ENCODE data around the gene SLC5A9. TPM values are rescaled to one million over a fixed set of nuclear protein-coding genes. Genes with fewer than 3 reads are reported as not detected.
A peak's percentile ranks its signal among the peaks of the same experiment; 100 is the strongest.

Gene SLC5A9
- total and polyA plus RNA-seq, 2 of the 13 experiments (the other 11 are each of a cell fraction or from before 2014, with no cell fraction given): 42.0 to 65.0 TPM

- Histone ChIP-seq H3K27me3 (ENCODE audit: control insufficient read depth in 1 of 2, insufficient read depth in 2 of 2, low read length in 2 of 2) (no peaks in the 10 kb centered on the region), H3K79me2 (ENCODE audit: insufficient read depth, low read length) (no peaks in the 10 kb centered on the region), H2AFZ (ENCODE audit: low read length) (no peak overlapping the region), H3K4me2 (ENCODE audit: low read depth, low read length) (no peak overlapping the region), H3K4me3 (replicated peaks in 1 of 3; ENCODE audit: insufficient read depth in 1 of 3, low read depth in 2 of 3, low read length in 3 of 3) (no peak overlapping the region), H3K27ac (ENCODE audit: extremely low read length, insufficient read depth, low read length) (no peak overlapping the region), H3K36me3 (replicated peaks in 1 of 2; ENCODE audit: control insufficient read depth in 1 of 2, insufficient read depth in 2 of 2, low read length in 2 of 2) (no peaks in the 10 kb centered on the region), H4K20me1 (ENCODE audit: insufficient read depth, low read length) (no peaks in the 10 kb centered on the region), H3K4me1 (ENCODE audit: insufficient read depth, low read length) (no peaks in the 10 kb centered on the region), H3K9me3 (ENCODE audit: low read length) (no peaks in the 10 kb centered on the region), H3K9ac (ENCODE audit: insufficient read depth, low read depth, low read length) (no peak overlapping the region)
- in situ Hi-C loops (cut with HindIII; ENCODE audit: extremely low pct_ligation_motif_present, low pct_unique_long_range_greater_than_20kb) (no loop called here), intact Hi-C loops (cut with micrococcal nuclease; ENCODE audit: unreplicated experiment) (no loop called here)
- TF ChIP-seq MAFK (conservative IDR thresholded peaks at IDR 0.05 in 1 of 2, IDR thresholded peaks at IDR 0.05 in 1 of 2; ENCODE audit: low read length in 2 of 2) (peak; percentile 73), MAFF (IDR thresholded peaks at IDR 0.05; ENCODE audit: low read depth, low read length) (peak; percentile 67), DBP (CRISPR knock-in tag; IDR thresholded peaks at IDR 0.05; ENCODE audit: not compliant biosample characterization) (no peak), ZNF318 (CRISPR knock-in tag; IDR thresholded peaks at IDR 0.05) (no peak)
- ATAC-seq (no peak), DNase-seq (ENCODE audit: low spot score) (no peak), FAIRE-seq (no peak)
- WGBS (ENCODE audit: low lambda C conversion rate): 25% methylated on average over 3 of the region's 3 CpGs
- BruUV-seq (replicated peaks): no TSS peak
- POLR2A ChIA-PET: no interaction called here
- CTCF ChIA-PET (ENCODE audit: low intra/inter-chr PET ratio, low total read pairs): no interaction called here
Observed at GRCh38 chr1:48198970-48199369, 23.5 kb upstream of the SLC5A9 start.
